ENCODE measurements around the gene MET. TPM values are rescaled to one million over a fixed set of nuclear protein-coding genes. Genes with fewer than 3 reads are reported as not detected.

The MET gene
- total and polyA plus RNA-seq, 2 of the 13 experiments (the other 11 are each of a cell fraction or from before 2014, with no cell fraction given), result 21.8 to 31.5 TPM

GRCh38 chr7:116671681-116672595, at the start of gene MET (continued):
- TF ChIP-seq KDM5B (CRISPR knock-in tag; IDR thresholded peaks at IDR 0.05; ENCODE audit: borderline replicate concordance), result peak; percentile 31; the same call in 1 of the 2 replicates
- TF ChIP-seq ZNF607 (CRISPR knock-in tag; IDR thresholded peaks at IDR 0.05; ENCODE audit: borderline replicate concordance), result peak; percentile 91
- TF ChIP-seq ZBTB10 (CRISPR knock-in tag; IDR thresholded peaks at IDR 0.05; ENCODE audit: borderline replicate concordance), result peak; percentile 67; the same call in 1 of the 2 replicates
- peak in 1 of 2 experiments; percentile 27; a peak in 1 of 4 replicates for TF ChIP-seq KLF16 (CRISPR knock-in tag; IDR thresholded peaks at IDR 0.05)
- TF ChIP-seq GMEB1 (CRISPR knock-in tag; IDR thresholded peaks at IDR 0.05; ENCODE audit: borderline replicate concordance), result no peak
- TF ChIP-seq FOXO4 (CRISPR knock-in tag; conservative IDR thresholded peaks at IDR 0.05), result no peak
- TF ChIP-seq CENPT (CRISPR knock-in tag; IDR thresholded peaks at IDR 0.05; ENCODE audit: low read depth), result peak; percentile 90
- peak; percentile 79 for TF ChIP-seq RXRA (CRISPR knock-in tag; IDR thresholded peaks at IDR 0.05)
- TF ChIP-seq ZNF441 (CRISPR knock-in tag; IDR thresholded peaks at IDR 0.05; ENCODE audit: borderline replicate concordance), result peak; percentile 7
- TF ChIP-seq ZNF292 (CRISPR knock-in tag; IDR thresholded peaks at IDR 0.05; ENCODE audit: borderline replicate concordance, low read depth), result peak; percentile 76
- TF ChIP-seq ZKSCAN8 (CRISPR knock-in tag; IDR thresholded peaks at IDR 0.05; ENCODE audit: borderline replicate concordance), result no peak
- no peak for TF ChIP-seq NCOA5 (CRISPR knock-in tag; IDR thresholded peaks at IDR 0.05)
- TF ChIP-seq SIX4 (CRISPR knock-in tag; IDR thresholded peaks at IDR 0.05), result peak; percentile 64; the same call in 1 of the 2 replicates
- peak; percentile 87; the same call in 1 of the 2 replicates for TF ChIP-seq ZNF329 (CRISPR knock-in tag; IDR thresholded peaks at IDR 0.05; ENCODE audit: low read depth)
- TF ChIP-seq MIER3 (CRISPR knock-in tag; IDR thresholded peaks at IDR 0.05; ENCODE audit: borderline replicate concordance), result peak; percentile 55; the same call in 1 of the 2 replicates
- peak; percentile 58 for TF ChIP-seq YY1 (IDR thresholded peaks at IDR 0.05; ENCODE audit: insufficient read depth, insufficient replicate concordance, low read depth, low read length)
- no peak; the same call in 1 of the 2 replicates for TF ChIP-seq HBP1 (CRISPR knock-in tag; IDR thresholded peaks at IDR 0.05; ENCODE audit: low read depth)

All from HepG2 (cell line).